SKM-1 (cell line): ENCODE measurements around the gene LINC00632.

Experiments used
- DNase-seq: peaks from one replicate; lab custom pipeline; 2025; ENCODE audit not compliant: unreplicated experiment; lab: John Stamatoyannopoulos, UW

LINC00632 gene

GRCh38 chrX:140764401-140764919, 54.9 kb downstream of the LINC00632 start:
- DNase-seq: peak; percentile 5

GRCh38 chrX:140765043-140765784, 55.7 kb downstream of the LINC00632 start:
- no peak for DNase-seq

DNA sequence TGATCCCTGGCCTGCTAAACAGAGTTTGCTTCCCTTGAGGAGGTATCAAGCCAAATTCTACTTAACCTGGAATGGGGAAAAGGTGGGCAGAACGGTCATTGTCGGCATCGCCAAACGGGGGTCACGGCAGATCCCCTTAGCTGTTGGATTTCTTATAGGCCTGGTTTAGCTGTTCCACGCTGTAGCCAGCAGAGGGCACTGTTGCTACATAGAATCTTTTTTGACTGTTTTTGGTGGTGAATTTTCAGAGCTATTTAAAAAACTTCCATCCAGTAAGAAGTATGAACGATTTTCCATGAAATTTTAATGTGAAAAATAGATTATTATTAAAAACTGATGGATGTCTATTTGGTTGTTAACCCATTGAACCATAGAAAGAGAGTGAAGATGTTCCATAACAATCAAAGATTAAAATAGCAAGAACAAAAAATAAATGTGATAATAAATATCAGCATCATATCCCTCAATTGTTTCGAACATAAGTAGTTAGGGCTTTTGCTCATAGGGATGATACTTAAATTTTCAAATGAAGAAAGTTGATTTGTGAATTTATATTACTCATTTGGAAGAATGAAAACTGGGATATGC, 56.6 kb downstream of the LINC00632 start:
- no peak for DNase-seq

GRCh38 chrX:140767646-140768045, 58.1 kb downstream of the LINC00632 start:
- no peak for DNase-seq

GRCh38 chrX:140775211-140775610, 65.7 kb downstream of the LINC00632 start:
- no peak for DNase-seq

DNA sequence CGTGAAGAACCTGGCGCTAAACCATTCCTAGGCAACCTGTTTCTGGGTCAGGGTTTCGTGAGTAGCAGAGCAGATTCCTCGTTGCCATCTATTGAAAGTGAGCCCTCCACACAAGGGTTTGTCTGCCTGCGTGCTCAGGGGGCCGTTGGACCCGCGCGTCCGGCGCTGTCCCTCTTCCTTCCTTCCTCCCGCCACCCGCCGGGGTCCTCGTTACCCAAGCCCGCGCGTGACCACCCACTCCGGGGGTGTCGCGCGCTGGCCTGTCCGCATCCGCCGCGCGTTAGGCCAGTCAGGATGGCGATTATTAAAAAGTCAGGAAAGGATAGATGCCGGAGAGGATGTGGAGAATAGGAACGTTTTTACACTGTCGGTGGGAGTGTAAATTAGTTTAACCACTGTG, 66.8 kb downstream of the LINC00632 start:
- DNase-seq: no peak

GRCh38 chrX:140794642-140795041, 85.1 kb downstream of the LINC00632 start:
- no peak for DNase-seq

- DNase-seq: no peak
These were observed 89.7 kb downstream of the LINC00632 start for GRCh38 chrX:140799216-140799615.

DNA sequence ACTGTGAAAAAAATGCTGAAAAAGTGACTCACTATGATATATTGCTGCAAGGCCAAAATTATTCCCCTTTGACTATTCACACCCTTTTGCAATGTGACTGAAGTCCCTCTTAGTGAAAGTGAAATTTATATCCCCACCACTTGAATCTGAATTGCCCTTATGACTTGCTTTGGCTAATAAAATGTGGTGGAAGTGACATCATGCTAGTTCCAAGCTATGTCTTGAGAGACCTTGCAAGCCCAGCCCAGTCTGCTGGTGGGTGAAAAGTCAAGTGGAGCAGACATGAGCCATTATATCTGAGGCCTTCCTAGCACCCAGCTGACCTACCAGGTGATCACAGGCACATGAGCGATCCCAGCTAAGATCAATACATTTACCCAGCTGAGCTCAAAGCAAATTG, 94.7 kb downstream of the LINC00632 start:
- DNase-seq: no peak

DNA sequence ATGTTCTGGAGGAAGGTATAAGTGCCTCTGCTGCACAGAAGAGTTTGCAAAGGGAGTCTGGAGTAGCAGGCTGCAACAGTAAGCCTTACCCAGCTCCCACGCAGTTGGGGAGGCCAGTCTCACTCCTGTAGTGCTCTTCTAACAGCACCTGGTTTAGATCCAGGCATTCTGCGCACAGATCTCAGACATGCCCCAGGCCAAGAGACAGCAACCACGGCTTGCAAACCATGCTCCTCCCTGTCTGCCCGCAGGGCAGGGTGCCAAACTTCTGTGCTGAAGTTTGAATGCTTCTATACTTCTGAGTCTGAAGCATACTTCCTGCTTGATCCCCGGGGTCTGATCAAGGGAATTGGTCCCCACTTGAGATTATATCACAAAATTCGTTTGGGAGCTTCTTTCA, 106.3 kb downstream of the LINC00632 start:
- DNase-seq: no peak

DNA sequence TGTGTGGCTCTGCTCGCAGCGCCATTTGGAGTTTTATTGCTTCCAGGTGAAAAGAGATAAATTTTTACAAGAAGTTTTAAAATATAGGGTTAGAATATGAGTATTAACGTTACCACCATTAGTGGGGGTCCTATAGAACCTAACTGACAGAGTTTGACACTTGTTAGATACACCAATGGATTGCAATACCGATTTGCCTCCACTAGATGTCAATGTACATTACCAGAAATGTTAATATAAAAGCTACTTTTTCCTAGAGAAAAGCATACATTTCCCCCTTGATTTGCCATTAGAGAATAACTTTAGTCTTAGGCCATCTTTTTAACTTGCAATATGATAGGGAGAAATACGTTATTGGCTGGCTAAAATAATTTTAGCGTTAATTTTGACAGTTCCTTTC, 108.4 kb downstream of the LINC00632 start:
- DNase-seq: peak; percentile 0

DNA sequence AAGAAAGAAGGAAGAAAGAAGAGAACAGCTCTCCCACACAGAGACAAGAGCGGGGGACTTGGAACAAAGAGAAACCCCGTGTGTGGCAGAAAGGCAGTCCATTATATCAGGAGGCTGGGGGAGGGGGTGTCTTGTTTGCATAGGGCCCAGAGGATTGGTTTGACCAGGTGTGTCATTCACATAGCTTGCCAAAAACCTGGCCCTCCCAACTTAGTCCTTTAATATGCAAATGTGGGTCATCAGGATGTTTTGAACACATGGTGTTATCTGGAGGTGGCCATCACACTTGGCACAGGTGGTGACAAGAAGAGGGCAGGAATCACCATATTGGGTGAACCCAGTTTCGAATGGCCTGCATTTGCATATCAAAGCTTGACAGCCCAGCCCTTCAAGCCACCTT, 111.7 kb downstream of the LINC00632 start:
- DNase-seq: no peak

GRCh38 chrX:140822184-140822583, 112.6 kb downstream of the LINC00632 start:
- DNase-seq: no peak

GRCh38 chrX:140822861-140823260, 113.3 kb downstream of the LINC00632 start:
- DNase-seq: no peak

- no peak for DNase-seq
These were observed 127.3 kb downstream of the LINC00632 start for GRCh38 chrX:140836874-140837273.
